ENCODE results near the gene BASP1.

Gene BASP1

GRCh38 chr5:17217493-17218352 is at the start of gene BASP1:
TSS of gene BASP1 (plus strand) at chr5:17217631. CDS start at chr5:17275217, 57,586 bp downstream.
- no peak for DNase-seq (ENCODE audit: low read depth in 3 of 3, low spot score in 1 of 3)

DNA sequence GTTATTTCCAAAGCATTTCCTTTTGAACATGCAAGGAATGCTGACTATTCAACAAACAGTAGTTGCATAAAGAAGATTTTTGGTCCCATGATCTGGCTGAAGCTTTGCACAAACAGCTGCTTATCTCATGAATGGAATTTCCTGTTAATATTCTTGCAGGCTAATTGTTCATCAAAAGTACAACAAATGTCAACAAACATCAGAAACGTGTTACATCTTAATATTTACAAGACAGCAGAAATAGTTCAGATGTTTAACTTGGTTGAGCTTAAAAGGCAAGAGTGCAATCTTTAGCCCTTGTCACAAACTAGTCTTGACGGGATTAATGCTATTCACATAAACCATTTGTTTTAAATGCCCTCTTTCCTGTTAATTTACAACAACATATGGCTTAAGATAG is 47.9 kb upstream of the BASP1 start:
- no peak for DNase-seq (ENCODE audit: low read depth in 3 of 3, low spot score in 1 of 3)

DNA sequence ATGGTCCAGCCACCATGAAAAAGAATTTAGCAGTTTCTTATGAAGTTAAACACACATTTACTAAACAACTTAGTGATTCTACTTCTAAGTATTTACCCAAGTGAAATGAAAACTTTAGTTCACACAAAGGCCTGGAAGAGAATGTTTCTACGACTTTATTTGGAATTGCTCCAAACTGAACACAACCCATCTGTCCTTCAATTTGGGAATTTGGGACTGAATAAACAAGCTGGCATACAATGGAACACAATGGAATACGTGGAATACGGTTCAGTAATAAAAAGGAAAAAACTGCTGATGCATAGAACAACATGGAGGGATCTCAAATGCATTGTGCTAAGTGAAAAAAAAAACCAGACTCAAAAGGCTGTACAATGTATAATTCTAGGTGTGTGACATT is 44.6 kb upstream of the BASP1 start:
- no peak for DNase-seq (ENCODE audit: low read depth in 3 of 3, low spot score in 1 of 3)

GRCh38 chr5:17174965-17175364 is 42.5 kb upstream of the BASP1 start:
- no peak for DNase-seq (ENCODE audit: low read depth in 3 of 3, low spot score in 1 of 3)

- DNase-seq (ENCODE audit: low read depth in 3 of 3, low spot score in 1 of 3) = no peak
These were observed 39.7 kb upstream of the BASP1 start for GRCh38 chr5:17177501-17178372.

DNA sequence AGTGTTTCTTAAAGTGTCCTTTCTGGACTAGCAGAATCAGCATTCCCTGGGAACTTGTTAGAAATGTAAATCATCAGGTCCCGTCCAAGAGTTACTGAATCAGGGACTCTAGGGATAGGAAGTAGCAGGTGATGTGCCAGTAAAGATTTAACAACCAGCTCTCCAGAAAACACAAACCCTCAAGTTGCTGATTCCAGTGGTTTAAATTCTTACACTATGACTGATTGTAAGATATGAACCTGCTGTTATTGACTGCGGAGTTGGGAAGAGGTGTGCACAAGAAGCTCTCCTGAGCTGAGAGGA is 39.1 kb upstream of the BASP1 start:
- no peak for DNase-seq (ENCODE audit: low read depth in 3 of 3, low spot score in 1 of 3)

DNA sequence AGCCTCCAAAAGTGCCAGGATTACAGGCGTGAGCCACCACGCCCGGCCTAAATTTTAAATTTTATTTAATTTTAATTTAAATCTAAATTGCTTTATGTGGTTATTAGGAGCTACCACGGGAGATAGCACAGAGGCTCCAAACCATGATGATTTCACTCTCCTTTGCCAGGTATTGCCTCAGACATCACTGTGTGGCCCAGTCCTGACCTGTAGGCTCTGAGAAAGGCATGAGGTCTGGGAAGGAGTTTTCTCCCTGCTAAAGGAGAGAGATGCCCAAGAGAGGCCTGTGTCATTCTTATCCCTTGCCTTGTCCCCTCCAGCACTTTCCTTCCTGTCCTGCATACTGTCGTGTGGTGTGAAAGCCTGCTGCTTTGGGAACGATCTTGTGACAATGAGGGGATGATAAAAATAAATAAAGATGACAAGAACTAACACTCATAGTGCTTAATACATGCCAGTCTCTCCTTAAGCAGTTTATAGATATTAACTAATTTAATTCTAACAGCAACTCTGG is 37.0 kb upstream of the BASP1 start:
- DNase-seq (ENCODE audit: low read depth in 3 of 3, low spot score in 1 of 3) = no peak

DNA sequence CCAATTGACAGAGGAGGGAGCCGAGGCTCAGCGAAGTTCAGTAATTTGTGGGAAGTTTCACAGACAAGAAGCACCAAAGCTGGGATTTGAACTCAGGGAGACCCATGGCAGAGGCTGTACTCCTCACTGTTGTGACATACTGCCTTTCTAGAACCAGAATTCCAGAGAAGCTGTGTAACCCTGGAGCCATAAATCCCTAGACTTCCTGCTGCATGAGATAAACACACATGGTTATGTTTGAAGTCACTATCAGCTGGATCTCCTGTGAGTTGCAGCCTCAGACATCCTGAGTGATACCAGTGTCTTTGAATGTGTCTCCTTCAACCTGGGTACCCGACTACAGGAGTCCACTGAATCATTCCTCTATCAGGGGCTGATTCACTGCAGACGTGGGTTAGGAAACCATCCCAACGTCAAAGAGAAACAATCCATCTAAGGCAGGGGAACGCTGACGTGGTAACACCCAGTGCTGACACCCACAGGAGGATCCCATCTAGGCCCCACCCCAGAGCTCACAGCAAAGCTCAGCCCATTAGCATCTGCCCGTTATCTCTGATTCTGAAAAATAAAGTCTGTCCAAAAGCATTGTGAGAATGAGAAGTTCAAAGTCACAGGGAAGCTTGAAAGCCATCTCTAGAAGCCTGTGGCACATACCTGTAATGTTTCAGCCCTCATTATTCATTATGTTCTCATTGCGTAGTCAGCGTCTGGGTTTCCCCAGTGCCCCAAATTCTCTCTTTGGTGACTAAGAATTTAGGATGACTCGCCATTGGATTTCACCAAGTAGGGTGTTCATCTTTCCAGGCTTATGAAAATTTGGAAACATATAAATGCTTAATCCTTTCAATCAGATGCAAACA is 36.3 kb upstream of the BASP1 start:
- no peak for DNase-seq (ENCODE audit: low read depth in 3 of 3, low spot score in 1 of 3)

GRCh38 chr5:17182494-17182893 is 34.9 kb upstream of the BASP1 start:
- DNase-seq (ENCODE audit: low read depth in 3 of 3, low spot score in 1 of 3) = no peak

- no peak for DNase-seq (ENCODE audit: low read depth in 3 of 3, low spot score in 1 of 3)
These were observed 34.5 kb upstream of the BASP1 start for GRCh38 chr5:17182981-17183380.

GRCh38 chr5:17183831-17184230 is 33.6 kb upstream of the BASP1 start:
- DNase-seq (ENCODE audit: low read depth in 3 of 3, low spot score in 1 of 3) = no peak

DNA sequence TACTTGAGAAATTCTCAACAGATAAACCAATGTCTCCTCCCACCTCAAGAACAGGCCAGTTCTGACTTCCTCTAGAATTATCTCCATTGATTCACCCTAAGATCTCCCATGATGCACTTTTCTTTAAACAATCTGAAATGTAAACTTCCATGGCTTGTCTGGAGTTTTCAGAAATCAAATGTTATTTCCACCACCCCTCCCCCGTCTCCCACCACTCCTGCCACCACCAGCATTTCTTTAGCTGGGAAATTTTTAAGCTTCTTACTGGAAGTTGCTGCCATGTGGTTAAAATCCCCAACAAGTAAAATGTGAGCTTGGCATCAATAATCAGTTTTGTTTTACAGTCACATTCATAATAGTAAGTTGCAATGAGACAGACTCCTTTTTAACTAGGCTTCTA is 32.8 kb upstream of the BASP1 start:
- no peak for DNase-seq (ENCODE audit: low read depth in 3 of 3, low spot score in 1 of 3)

GRCh38 chr5:17185349-17185748 is 32.1 kb upstream of the BASP1 start:
- no peak for DNase-seq (ENCODE audit: low read depth in 3 of 3, low spot score in 1 of 3)

GRCh38 chr5:17185773-17186172 is 31.7 kb upstream of the BASP1 start:
- no peak for DNase-seq (ENCODE audit: low read depth in 3 of 3, low spot score in 1 of 3)

- DNase-seq (ENCODE audit: low read depth in 3 of 3, low spot score in 1 of 3) = no peak
These were observed 31.2 kb upstream of the BASP1 start for GRCh38 chr5:17186256-17186655.

GRCh38 chr5:17187011-17187785 is 30.2 kb upstream of the BASP1 start:
- DNase-seq (ENCODE audit: low read depth in 3 of 3, low spot score in 1 of 3) = no peak

GRCh38 chr5:17187786-17188170 is 29.7 kb upstream of the BASP1 start:
- DNase-seq (ENCODE audit: low read depth in 3 of 3, low spot score in 1 of 3) = no peak

- peak in 2 of 3 donors; percentile 6 to 56 for DNase-seq (ENCODE audit: low read depth in 3 of 3, low spot score in 1 of 3)
These were observed 27.9 kb upstream of the BASP1 start for GRCh38 chr5:17189381-17190036.

- no peak for DNase-seq (ENCODE audit: low read depth in 3 of 3, low spot score in 1 of 3)
These were observed 27.1 kb upstream of the BASP1 start for GRCh38 chr5:17190242-17190778.
